Fibroblast of upper back skin (primary cell): ENCODE measurements around the gene CACNG3.
"Not testable (repeated sequence)": the region's sequence is repeated elsewhere in the genome, so short reads cannot be mapped to it uniquely, and the experiment has no call there.

ENCODE experiments used
- DNase-seq: peaks from one replicate; pipeline ENCODE4 v3.0.0-alpha.2; 2013

Gene CACNG3

GRCh38 chr16:24255456-24256371, at the start of gene CACNG3:
Gene CACNG3, plus strand, starts transcription at chr16:24256335. Its CDS starts 420 bp downstream, at chr16:24256755.
- DNase-seq, result peak; percentile 1

DNA sequence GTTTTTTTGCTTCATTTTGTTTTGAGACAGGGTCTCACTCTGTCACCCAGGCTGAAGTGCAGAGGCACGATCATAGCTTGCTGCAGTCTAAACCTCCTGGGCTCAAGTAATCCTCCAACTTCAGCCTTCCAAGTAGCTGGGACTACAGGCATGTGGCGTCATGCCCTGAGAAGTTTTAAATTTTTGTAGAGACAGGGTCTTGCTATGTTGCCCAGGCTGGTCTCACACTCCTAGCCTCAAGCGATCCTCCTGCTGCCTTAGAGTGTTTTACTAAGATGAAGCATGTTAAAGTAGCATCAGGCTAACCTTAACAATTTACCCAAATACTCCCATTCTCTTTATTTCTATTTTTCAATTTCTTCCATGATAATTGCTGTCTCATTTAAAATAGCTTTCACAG, 49.2 kb upstream of the CACNG3 start:
- no peak for DNase-seq

DNA sequence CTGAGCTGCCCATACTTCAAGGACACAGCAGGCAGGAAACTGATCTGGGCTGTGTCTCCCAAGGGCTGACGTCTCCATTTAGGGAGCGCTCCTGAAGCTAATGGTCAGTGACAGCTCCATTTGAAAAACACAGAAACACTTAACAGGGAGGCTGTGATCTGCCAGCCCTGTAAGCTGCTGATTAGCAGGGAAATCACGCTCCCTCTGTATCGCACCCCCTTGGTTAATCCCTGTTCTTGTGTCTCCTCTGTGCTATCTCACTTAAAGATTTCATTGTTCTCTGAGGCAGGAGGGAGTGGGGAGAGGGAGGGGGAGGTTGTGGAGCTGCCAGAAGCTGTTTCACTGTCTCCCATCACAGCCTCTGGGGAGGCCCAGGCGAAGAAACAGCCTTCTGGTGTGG, 47.4 kb upstream of the CACNG3 start:
- DNase-seq, result no peak

DNA sequence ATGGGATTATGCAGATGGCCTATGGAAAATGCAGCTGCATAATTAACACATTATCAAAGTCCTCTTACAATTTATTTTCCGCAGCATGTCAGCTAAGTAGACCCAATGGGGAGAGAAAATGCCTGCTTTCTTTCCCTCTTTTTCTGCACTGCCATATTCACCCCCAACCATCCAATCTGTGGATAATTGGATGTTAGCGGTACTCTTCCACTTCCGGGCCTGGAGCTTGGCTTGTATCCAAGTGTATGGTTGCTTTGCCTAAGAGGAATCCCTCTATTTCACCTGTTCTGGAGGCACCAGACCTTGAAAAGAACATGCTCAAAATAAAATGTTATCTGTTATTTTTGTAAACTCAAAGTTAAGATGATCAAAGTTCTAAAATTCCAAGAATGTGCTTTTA, 41.1 kb upstream of the CACNG3 start:
- DNase-seq, result no peak

GRCh38 chr16:24216961-24217360, 39.2 kb upstream of the CACNG3 start:
- no peak for DNase-seq

DNA sequence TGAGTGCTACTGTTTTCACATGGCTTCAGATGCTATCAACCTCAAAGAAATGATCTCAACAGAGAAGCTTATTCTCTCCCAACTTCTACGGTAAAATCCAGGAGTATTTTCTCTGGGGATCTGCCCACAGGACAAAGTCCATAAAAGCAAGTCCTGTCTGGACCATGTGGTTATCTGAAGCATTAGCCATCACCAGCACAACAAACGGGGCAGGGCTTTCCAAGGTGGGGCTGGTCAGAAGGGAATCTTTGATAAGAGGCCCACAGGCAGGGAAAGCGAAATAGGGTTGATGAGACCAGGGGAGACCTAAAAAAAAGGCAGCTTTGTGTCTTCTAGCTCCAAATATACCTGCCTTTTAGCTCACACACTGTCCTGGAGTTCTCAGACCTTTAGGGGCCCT, 38.7 kb upstream of the CACNG3 start:
- no peak for DNase-seq

DNA sequence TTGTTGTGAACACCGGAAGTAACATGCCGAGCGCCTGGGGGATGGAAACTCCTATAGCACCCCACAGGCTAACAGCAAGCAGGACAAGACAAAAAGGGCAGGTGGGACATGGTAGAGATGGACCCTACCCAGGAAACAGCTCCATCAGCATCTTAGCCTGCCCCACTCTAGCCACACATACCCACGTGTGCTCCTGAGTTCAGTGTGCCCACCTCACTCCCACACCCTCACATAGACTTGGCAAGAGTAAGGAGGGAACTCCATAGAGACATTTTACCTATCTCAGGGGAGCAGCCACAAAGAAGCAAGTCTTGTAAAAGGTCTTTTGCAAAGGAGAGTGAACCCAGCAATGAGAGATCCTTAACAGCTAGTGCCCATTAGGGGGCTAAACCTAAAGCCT, 37.8 kb upstream of the CACNG3 start:
- DNase-seq, result no peak

DNA sequence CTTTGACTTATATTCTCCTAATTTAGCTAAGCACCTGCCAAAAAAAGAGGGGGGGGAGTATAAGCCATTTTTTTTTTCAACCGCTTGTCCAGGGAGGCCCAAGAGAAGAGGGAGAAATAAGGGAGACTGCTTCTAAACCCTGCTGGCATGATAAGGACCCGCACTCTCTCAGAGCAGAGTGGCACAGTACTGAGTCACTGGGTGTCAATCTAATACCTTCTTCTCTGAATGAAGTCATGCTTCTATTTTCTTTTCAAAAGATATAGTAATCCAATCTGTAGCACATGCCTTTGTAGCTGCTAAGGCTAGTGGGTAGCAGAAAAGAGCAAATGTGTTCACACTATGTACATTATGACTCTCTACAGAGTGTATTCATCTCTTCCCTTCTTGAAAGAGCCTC, 34.9 kb upstream of the CACNG3 start:
- no peak for DNase-seq

DNA sequence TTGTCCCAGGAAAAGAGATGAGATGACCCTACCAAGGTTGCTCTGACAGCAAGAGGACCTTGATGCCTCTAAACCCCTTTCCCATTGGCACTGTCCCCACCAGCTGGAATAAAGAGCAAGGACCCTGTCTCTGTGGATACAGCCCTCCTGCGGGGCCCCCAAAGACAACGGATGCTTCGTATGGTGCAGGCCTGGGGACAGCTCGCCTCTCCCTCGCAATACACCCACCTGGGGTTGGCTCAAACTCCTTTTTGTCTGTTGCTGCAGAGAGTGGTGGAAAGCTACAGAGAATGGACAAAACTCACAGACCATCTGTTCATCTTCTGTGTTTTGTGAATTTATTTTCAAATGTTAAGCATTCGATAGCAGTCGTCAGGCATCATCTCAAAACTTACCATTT, 27.6 kb upstream of the CACNG3 start:
- no peak for DNase-seq

DNA sequence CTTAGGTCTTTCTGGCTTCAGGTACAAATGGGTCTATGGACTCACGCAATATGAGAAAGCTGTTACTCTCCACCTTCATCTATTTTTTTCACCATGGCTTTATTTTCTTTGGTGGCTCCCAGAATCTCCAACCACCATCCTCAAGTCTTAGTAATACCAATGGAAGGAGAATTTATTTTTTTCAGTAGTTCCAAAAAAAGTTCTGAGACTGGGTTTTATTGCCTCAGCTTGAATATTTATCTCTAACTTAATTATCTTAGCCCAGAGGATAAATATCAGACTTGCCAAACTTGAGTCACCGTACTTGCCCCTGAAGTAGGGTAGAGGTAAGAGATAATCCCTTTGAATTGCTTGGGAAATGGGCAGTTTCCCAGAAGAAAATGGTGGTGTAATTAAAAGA, 23.2 kb upstream of the CACNG3 start:
- no peak for DNase-seq

- no peak for DNase-seq
Observed at GRCh38 chr16:24234737-24235136, 21.4 kb upstream of the CACNG3 start.

- no peak for DNase-seq
Observed at GRCh38 chr16:24235806-24236205, 20.3 kb upstream of the CACNG3 start.

- not testable (repeated sequence) for DNase-seq
Observed at GRCh38 chr16:24238846-24239245, 17.3 kb upstream of the CACNG3 start.

- DNase-seq, result no peak
Observed at GRCh38 chr16:24246911-24247607, 9.1 kb upstream of the CACNG3 start.

- no peak for DNase-seq
Observed at GRCh38 chr16:24253192-24253591, 2.9 kb upstream of the CACNG3 start.

- DNase-seq, result no peak
Observed at GRCh38 chr16:24257958-24258357, 1.8 kb downstream of the CACNG3 start.

- DNase-seq, result no peak
Observed at GRCh38 chr16:24258791-24259190, 2.7 kb downstream of the CACNG3 start.

GRCh38 chr16:24262816-24263215, 6.7 kb downstream of the CACNG3 start:
- DNase-seq, result no peak

- DNase-seq, result no peak
Observed at GRCh38 chr16:24270721-24271442, 14.7 kb downstream of the CACNG3 start.

DNA sequence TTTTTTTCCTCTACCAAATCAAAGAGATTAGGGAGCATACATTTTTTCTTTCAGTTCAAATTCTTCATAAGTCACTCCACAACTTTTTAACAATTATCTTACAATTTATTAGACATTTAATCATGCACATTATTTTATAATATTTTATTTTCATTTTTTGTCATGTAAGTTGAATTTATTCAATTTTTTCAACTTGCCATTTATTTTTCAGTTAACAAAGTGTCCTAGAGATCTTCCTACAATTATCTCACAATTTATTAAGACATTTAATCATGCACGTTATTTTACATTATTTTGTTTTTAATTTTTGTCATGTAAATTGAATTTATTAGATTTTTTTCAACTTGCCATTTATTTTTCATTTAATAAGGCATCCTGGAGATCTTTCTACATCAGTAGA, 16.2 kb downstream of the CACNG3 start:
- DNase-seq, result no peak

- DNase-seq, result no peak
Observed at GRCh38 chr16:24273508-24274182, 17.5 kb downstream of the CACNG3 start.

GRCh38 chr16:24275413-24275812, 19.3 kb downstream of the CACNG3 start:
- DNase-seq, result no peak

DNA sequence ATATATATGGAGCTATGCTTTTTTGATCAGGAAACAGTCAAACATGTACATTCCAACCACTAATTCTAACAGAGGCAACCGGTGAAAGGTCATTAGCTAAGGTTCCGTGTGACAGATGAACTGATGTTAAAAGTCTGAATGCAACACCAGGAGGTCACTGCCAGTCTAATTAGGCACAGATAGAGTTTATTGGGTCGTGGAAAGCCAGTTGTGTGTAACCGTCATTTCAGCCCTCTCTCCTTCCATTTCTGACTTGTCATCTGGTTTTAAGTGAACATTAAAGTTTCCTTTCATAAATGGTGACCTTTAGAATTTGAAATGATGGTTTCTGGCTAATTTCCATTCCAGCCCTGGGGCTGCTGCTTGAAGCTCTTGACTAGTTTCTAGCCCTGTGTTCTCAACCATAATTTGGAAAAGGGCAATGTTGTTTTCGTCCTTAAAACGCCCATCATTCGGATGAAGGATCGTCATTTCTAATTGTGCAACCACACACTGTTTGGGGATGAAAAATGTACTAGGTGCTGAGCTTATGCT, 23.9 kb downstream of the CACNG3 start:
- no peak for DNase-seq
